Osteoblast (primary cell): ENCODE results near the gene FBXO44. TPM values are rescaled to one million over a fixed set of nuclear protein-coding genes. Genes with fewer than 3 reads are reported as not detected.
A peak's percentile ranks its signal among the peaks of the same experiment; 100 is the strongest.

Source experiments
- DNase-seq: peaks from one replicate; pipeline ENCODE4 v3.0.0; 2011; ENCODE audit warnings: low spot score, mixed read lengths; ENCODE audit not compliant: insufficient read length; ENCODE audit errors: missing footprints
- H2AFZ ChIP-seq: 2 replicates; pipeline ENCODE4 v1.6.0; 2011; ENCODE audit warnings: mild to moderate bottlenecking, low read length
- H3K27ac ChIP-seq: 2 replicates; pipeline ENCODE4 v1.5.1; 2011; ENCODE audit warnings: mild to moderate bottlenecking, low read depth, low read length, moderate library complexity
- H3K27me3 ChIP-seq: 2 replicates; pipeline ENCODE4 v1.6.0; 2012; ENCODE audit warnings: mild to moderate bottlenecking, control low read depth, inconsistent platforms, low read length, moderate library complexity; ENCODE audit not compliant: insufficient read depth
- H3K36me3 ChIP-seq: 2 replicates; pipeline ENCODE4 v1.5.1; 2011; ENCODE audit warnings: mild to moderate bottlenecking, low read length, control low read depth, moderate library complexity; ENCODE audit not compliant: insufficient read depth
- H3K4me1 ChIP-seq: 2 replicates; pipeline ENCODE4 v1.5.1; 2011; ENCODE audit warnings: mild to moderate bottlenecking, low read length, control low read depth, moderate library complexity; ENCODE audit not compliant: insufficient read depth
- H3K4me2 ChIP-seq: 2 replicates; pipeline ENCODE4 v1.6.0; 2011; ENCODE audit warnings: mild to moderate bottlenecking, low read length; ENCODE audit not compliant: insufficient read depth
- H3K4me3 ChIP-seq: fragments of 200-600 bp; sonication (generic); 3 replicates; pipeline ENCODE4 v1.5.1; 2012; ENCODE audit warnings: mild to moderate bottlenecking, low read length, inconsistent platforms; ENCODE audit not compliant: insufficient read depth
- H3K79me2 ChIP-seq: 2 replicates; pipeline ENCODE4 v1.6.0; 2012; ENCODE audit warnings: mild to moderate bottlenecking, low read length, control low read depth, inconsistent platforms; ENCODE audit not compliant: insufficient read depth
- H3K9me3 ChIP-seq: 2 replicates; pipeline ENCODE4 v1.5.1; 2011; ENCODE audit warnings: low read depth, low read length, control low read depth
- H4K20me1 ChIP-seq: 2 replicates; pipeline ENCODE4 v1.6.0; 2012; ENCODE audit warnings: mild to moderate bottlenecking, low read length, control low read depth; ENCODE audit not compliant: insufficient read depth
- CTCF ChIP-seq: IDR thresholded peaks from 2 replicates; pipeline ENCODE4 v1.5.1; 2011; ENCODE audit warnings: mild to moderate bottlenecking, low read depth, low read length, moderate library complexity; ENCODE audit errors: extremely low read depth
- total RNA-seq: library from RNA; depleted of rRNA; stranded (reverse); fragments of >200 nt; gene quantifications from 2 replicates; pipeline ENCODE4 v1.2.3, GENCODE V29; 2012

Gene FBXO44
- total RNA-seq, 1 donor: 16.3 TPM

DNA sequence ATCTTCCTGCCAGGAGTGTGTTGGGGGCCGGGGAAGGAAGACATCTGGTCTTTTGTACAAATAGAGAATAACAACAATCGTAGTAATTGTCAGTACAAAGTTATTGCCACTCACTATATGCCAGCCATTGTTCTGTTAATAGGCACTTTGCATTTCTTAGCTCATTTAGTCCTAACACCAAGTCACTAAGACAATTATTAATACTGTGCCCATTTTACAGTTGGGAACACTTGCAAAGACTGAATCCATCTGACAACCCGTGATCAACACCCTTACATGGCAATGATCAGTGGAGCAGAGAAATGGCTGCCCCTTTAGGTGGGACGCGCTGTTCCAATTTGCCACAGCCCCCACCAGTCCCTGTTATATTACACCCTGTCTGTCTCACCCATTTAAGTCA is 33.8 kb upstream of the FBXO44 start:
- Histone ChIP-seq H3K79me2 (no peaks in the 10 kb centered on the region), H3K4me2 (no peak overlapping the region), H2AFZ (no peak overlapping the region), H3K27ac (no peak overlapping the region), H3K27me3 (peaks cover 8% of the 10 kb centered on the region), H3K36me3 (no peaks in the 10 kb centered on the region), H3K9me3 (no peaks in the 10 kb centered on the region), H4K20me1 (no peaks in the 10 kb centered on the region), H3K4me3 (no peak overlapping the region), H3K4me1 (no peaks in the 10 kb centered on the region)
- no peak for TF ChIP-seq CTCF
- peak; percentile 58 for DNase-seq

DNA sequence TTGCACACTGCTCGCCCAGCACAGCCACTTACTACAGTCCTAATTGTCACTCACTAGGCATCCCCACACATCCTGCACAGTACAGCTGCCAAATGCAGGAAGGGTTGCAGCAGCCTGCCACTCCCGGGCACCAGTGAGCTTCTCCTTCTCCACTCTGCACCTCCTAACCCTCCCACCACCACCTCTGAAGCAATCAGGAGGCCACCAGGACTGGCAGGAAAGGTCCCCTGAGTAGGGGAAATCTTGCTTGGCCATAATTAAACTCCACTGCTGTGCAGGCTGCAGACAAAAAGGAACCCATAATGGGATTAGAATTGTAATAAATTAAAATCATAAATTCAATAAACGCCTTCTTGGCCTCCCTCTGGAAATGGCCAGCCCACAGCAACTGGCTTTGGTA is 32.3 kb upstream of the FBXO44 start:
- H3K4me2 ChIP-seq: no peak overlapping the region
- no peaks in the 10 kb centered on the region for H3K9me3 ChIP-seq
- no peak overlapping the region for H3K4me3 ChIP-seq
- no peak for TF ChIP-seq CTCF
- no peaks in the 10 kb centered on the region for H3K36me3 ChIP-seq
- H2AFZ ChIP-seq: no peak overlapping the region
- no peaks in the 10 kb centered on the region for H3K4me1 ChIP-seq
- peak; percentile 9 for DNase-seq
- peaks cover 8% of the 10 kb centered on the region for H3K27me3 ChIP-seq
- no peak overlapping the region for H3K27ac ChIP-seq
- no peaks in the 10 kb centered on the region for H3K79me2 ChIP-seq
- H4K20me1 ChIP-seq: no peaks in the 10 kb centered on the region

GRCh38 chr1:11623702-11624101 is 31.0 kb upstream of the FBXO44 start:
- Histone ChIP-seq H3K79me2 (no peaks in the 10 kb centered on the region), H3K36me3 (no peaks in the 10 kb centered on the region), H3K9me3 (no peaks in the 10 kb centered on the region), H4K20me1 (no peaks in the 10 kb centered on the region), H2AFZ (no peak overlapping the region), H3K27ac (no peak overlapping the region), H3K4me2 (no peak overlapping the region), H3K4me1 (no peaks in the 10 kb centered on the region), H3K27me3 (peaks cover 8% of the 10 kb centered on the region), H3K4me3 (no peak overlapping the region)
- TF ChIP-seq CTCF: no peak
- peak; percentile 29 for DNase-seq

DNA sequence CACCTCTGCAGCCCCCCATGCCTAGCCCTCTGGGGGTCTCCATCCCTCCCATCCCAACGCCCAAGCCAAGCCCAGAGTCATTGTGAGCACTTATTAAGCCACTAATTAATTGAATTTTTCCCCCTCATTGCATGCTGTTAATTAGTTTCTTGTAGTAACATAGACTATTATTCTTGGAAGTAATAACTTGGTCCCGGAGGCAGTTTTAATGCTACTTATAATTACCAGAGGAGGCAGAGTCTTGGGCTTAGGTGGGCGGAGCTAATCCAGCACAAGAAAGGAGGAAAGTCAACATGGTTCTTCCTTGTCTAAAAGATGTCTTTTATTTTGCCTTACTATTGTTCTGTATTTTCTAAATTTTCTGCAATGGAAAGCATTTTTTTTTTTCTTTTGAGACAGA is 28.1 kb upstream of the FBXO44 start:
- no peak overlapping the region for H3K27ac ChIP-seq
- no peaks in the 10 kb centered on the region for H4K20me1 ChIP-seq
- peaks cover 8% of the 10 kb centered on the region for H3K27me3 ChIP-seq
- H3K79me2 ChIP-seq: no peaks in the 10 kb centered on the region
- no peak overlapping the region for H3K4me2 ChIP-seq
- peak; percentile 5 for DNase-seq
- no peak for TF ChIP-seq CTCF
- no peak overlapping the region for H3K4me3 ChIP-seq
- no peaks in the 10 kb centered on the region for H3K36me3 ChIP-seq
- H3K9me3 ChIP-seq: no peaks in the 10 kb centered on the region
- H2AFZ ChIP-seq: no peak overlapping the region
- H3K4me1 ChIP-seq: no peaks in the 10 kb centered on the region
